Erythroblast (primary cell): ENCODE results near the gene LRCOL1.

ENCODE experiments used
- GATA1 ChIP-seq: IDR thresholded peaks from 2 replicates; pipeline ENCODE4 v1.6.1; 2011; ENCODE audit warnings: low read depth, mild to moderate bottlenecking, control low read depth, low read length, moderate library complexity
- POLR2A ChIP-seq: IDR thresholded peaks from 2 replicates; pipeline ENCODE4 v1.6.1; 2011; ENCODE audit warnings: mild to moderate bottlenecking, low read length

DNA sequence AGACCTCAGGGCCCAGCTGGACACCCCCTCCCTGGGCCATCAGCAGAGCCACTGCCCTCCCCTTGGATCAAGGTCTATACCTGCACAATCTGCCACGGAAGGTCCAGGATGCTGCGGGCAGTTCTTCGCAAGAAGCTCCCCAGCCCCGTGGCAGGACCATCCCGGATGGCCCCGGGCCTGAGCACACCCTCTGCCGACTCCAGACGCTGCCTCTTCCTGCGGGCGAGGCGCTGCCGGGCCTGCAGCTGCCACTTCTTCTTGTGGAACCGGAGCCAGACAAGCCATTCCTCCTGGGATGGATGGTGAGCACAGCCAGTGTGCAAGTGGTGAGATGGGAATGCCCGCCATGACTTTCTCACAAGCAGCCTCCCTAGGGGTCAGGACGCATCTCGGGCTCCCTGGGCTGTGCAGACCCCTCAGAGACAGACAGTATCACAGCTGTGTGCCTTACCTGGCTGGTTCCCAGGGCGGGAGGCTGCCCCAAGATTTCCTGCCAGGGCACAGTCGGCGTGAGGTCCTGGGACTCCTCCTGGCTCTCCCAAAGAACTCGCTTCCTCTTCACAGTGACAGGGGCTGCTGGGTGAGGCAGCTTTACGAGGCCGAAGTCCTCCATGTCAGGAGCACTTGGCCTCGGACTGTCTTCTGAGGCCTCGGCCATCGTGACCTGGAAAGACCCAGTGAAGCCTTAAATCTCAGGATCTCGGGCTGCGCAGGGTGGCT, 39.0 kb upstream of the LRCOL1 start:
- TF ChIP-seq POLR2A: no peak
- no peak for TF ChIP-seq GATA1
